ENCODE measurements around the gene UBE3B. TPM values are rescaled to one million over a fixed set of nuclear protein-coding genes. Genes with fewer than 3 reads are reported as not detected.
A peak's percentile ranks its signal among the peaks of the same experiment; 100 is the strongest.

The UBE3B gene
- total RNA-seq, 4 donors from 2014 or later = 14.7 to 64.2 (median 30.7) TPM

DNA sequence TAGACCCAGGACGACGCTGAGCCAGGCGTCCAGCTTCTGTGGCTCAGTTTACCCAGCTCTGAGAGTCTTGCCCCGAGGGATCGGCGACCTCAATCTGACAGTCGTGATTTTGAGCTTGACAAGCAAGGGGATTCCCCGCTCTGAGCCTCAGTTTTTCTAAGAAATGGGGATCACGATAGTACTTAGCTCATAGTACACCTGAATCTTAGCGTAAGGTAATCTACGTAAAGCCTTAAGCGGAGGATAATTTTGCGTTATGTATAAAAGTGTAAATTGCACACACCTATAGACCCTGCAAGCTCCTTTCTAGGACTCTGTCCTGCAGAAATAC is 96.4 kb downstream of the UBE3B start:
- peak overlapping the region; percentile 74 to 93 for H3K4me3 ChIP-seq
- peaks cover 0 to 5% of the 10 kb centered on the region in 2 donors for H3K4me1 ChIP-seq
- intact Hi-C loops (cut with DNase I; ENCODE audit: low total_unique reads) = no loop called here
- H3K27me3 ChIP-seq = no peaks in the 10 kb centered on the region
- no peaks in the 10 kb centered on the region for H3K9me3 ChIP-seq
- H3K36me3 ChIP-seq = no peaks in the 10 kb centered on the region
- no peak for DNase-seq
- H3K27ac ChIP-seq = peak overlapping the region; percentile 43 to 72
- TF ChIP-seq, protein P1, sequence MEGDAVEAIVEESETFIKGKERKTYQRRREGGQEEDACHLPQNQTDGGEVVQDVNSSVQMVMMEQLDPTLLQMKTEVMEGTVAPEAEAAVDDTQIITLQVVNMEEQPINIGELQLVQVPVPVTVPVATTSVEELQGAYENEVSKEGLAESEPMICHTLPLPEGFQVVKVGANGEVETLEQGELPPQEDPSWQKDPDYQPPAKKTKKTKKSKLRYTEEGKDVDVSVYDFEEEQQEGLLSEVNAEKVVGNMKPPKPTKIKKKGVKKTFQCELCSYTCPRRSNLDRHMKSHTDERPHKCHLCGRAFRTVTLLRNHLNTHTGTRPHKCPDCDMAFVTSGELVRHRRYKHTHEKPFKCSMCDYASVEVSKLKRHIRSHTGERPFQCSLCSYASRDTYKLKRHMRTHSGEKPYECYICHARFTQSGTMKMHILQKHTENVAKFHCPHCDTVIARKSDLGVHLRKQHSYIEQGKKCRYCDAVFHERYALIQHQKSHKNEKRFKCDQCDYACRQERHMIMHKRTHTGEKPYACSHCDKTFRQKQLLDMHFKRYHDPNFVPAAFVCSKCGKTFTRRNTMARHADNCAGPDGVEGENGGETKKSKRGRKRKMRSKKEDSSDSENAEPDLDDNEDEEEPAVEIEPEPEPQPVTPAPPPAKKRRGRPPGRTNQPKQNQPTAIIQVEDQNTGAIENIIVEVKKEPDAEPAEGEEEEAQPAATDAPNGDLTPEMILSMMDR (IDR thresholded peaks at IDR 0.05) = no peak
- peak in 1 of 2 donors; percentile 4 for TF ChIP-seq POLR2A (IDR thresholded peaks at IDR 0.05)

DNA sequence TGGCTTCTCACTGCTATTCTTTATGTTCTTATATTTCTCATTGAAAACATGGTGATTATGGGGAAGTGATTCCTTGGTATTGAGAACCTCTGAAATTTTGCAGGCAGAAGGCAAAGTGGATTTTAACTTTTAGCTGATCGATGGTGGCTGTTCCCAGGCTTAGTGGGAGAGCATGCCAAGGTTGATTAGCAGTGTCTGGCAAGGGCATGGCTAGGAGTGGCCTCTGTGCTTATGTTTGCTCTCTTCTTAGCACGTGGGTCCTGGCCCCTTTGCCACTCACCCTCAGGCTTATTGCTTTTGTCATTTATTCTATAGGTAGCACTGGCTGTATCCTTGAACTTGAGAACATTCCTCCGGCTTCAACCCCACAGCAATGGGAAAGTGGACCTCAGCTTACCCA is 98.2 kb downstream of the UBE3B start:
- no peak overlapping the region for H3K4me3 ChIP-seq
- H3K9me3 ChIP-seq = no peaks in the 10 kb centered on the region
- H3K27me3 ChIP-seq = no peaks in the 10 kb centered on the region
- DNase-seq = no peak
- no peaks in the 10 kb centered on the region for H3K36me3 ChIP-seq
- intact Hi-C loops (cut with DNase I; ENCODE audit: low total_unique reads) = no loop called here
- no peak for TF ChIP-seq POLR2A (IDR thresholded peaks at IDR 0.05)
- TF ChIP-seq, protein P1 (IDR thresholded peaks at IDR 0.05) = no peak
- H3K4me1 ChIP-seq = peaks cover 0 to 5% of the 10 kb centered on the region in 2 donors
- H3K27ac ChIP-seq = no peak overlapping the region

- Histone ChIP-seq H3K36me3 (no peaks in the 10 kb centered on the region), H3K9me3 (no peaks in the 10 kb centered on the region), H3K4me3 (no peak overlapping the region), H3K27me3 (no peaks in the 10 kb centered on the region), H3K4me1 (peaks cover 0 to 4% of the 10 kb centered on the region in 2 donors), H3K27ac (no peak overlapping the region)
- intact Hi-C loops (cut with DNase I; ENCODE audit: low total_unique reads) = no loop called here
- TF ChIP-seq, protein P1 (IDR thresholded peaks at IDR 0.05) = no peak
- no peak for TF ChIP-seq POLR2A (IDR thresholded peaks at IDR 0.05)
- no peak for DNase-seq
Measured at GRCh38 chr12:109577311-109577710, 99.9 kb downstream of the UBE3B start.

DNA sequence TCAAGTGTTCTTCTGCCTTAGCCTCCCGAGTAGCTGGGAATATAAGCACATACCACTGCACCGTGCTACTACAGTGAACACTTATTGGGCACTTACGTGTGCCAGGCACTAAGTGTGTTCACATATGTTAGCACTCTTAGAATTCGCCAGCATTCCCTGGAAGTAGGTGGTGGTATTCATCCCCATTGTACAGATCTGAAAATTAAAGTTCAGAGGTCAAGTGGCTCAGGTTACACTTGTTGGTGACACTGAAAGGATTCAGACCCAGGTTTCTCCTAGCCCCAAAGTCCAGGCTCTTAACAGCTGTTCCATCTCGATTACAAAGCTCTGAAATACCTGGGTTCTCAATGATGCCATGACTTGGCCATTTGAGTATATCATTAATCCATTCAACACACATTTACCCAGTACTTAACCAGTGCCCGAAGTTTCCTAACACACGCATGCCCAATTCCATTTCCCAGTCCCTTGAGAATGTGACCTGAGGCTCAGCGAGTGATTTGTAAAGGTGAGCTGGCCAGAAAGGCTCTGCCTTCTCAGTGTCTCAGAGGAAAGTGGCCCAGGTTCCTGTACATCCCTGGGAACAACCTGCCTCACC is 101.0 kb downstream of the UBE3B start:
- Histone ChIP-seq H3K27me3 (no peaks in the 10 kb centered on the region), H3K4me1 (no peaks in the 10 kb centered on the region), H3K27ac (no peak overlapping the region), H3K36me3 (no peaks in the 10 kb centered on the region), H3K9me3 (no peaks in the 10 kb centered on the region), H3K4me3 (no peak overlapping the region)
- intact Hi-C loops (cut with DNase I; ENCODE audit: low total_unique reads) = no loop called here
- no peak for DNase-seq
- TF ChIP-seq, protein P1 (IDR thresholded peaks at IDR 0.05) = no peak
- TF ChIP-seq POLR2A (IDR thresholded peaks at IDR 0.05) = no peak

- H3K27me3 ChIP-seq = no peaks in the 10 kb centered on the region
- no peak overlapping the region for H3K4me3 ChIP-seq
- intact Hi-C loops (cut with DNase I; ENCODE audit: low total_unique reads) = no loop called here
- H3K36me3 ChIP-seq = no peaks in the 10 kb centered on the region
- DNase-seq = no peak
- H3K4me1 ChIP-seq = no peaks in the 10 kb centered on the region
- no peak overlapping the region for H3K27ac ChIP-seq
- H3K9me3 ChIP-seq = no peaks in the 10 kb centered on the region
- TF ChIP-seq, protein P1 (IDR thresholded peaks at IDR 0.05) = no peak
- no peak for TF ChIP-seq POLR2A (IDR thresholded peaks at IDR 0.05)
Measured at GRCh38 chr12:109579639-109580038, 102.2 kb downstream of the UBE3B start.
